Fibroblast of skin of right biceps (primary cell): ENCODE data around the gene SORD.
A peak's percentile ranks its signal among the peaks of the same experiment; 100 is the strongest.

ENCODE experiments used
- DNase-seq: peaks from one replicate; pipeline ENCODE4 v3.0.0-alpha.2; 2013

The SORD gene

GRCh38 chr15:45118131-45118588 lies 95.2 kb downstream of the SORD start:
- peak; percentile 88 for DNase-seq

DNA sequence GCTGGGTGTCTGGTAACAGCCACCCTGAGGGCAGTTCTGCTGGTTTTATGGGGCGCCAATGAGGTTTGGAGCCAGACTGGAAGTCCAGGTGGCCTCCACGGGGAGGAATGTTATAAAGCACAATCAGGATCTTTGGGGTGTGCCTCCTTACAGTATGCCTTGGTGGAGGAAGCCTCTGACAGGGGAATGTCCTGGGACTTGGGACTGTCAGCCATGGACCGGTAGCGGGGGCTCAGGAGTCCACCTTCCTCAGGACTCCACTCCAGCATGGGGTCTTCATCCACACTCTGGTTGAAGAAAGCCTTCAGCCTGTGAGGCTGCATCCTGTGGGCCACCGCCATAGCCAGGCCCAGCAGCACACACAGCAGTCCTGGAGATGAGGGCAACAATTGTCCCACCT lies 96.0 kb downstream of the SORD start:
- DNase-seq, result no peak

- DNase-seq, result no peak
Observed at GRCh38 chr15:45120081-45120972, 97.3 kb downstream of the SORD start.

GRCh38 chr15:45121020-45121419 lies 98.0 kb downstream of the SORD start:
- DNase-seq, result no peak

GRCh38 chr15:45121706-45122417 lies 98.9 kb downstream of the SORD start:
- peak; percentile 91 for DNase-seq

- DNase-seq, result no peak
Observed at GRCh38 chr15:45122719-45123118, 99.7 kb downstream of the SORD start.

DNA sequence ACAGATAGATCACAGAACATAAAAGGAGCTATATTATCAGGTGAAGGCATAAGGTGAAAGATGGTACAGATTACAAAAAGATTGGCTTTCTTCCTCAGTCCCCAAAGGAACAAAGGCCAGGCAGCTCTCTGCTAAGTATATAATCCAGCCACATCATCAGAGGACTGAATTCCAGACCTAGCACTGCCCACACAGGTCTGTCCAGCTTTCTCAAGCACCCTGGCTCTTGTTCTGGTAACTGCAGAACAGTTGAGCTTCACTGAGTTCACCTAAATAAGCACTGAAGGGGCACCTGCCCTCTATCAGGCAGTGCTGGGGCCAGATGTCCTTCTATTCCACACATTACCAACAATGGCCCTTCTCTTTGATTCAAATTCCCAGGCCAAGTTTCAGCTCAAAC lies 100.4 kb downstream of the SORD start:
- DNase-seq, result no peak

GRCh38 chr15:45126535-45127158 lies 103.7 kb downstream of the SORD start:
- peak; percentile 22 for DNase-seq
